Measurements from ENCODE around the gene POLD4. TPM values are rescaled to one million over a fixed set of nuclear protein-coding genes. Genes with fewer than 3 reads are reported as not detected.

Gene POLD4
- total RNA-seq, 4 donors from 2014 or later, result 74.3 to 329 (median 272) TPM

GRCh38 chr11:67345247-67345919, 8.0 kb downstream of the POLD4 start:
- Histone ChIP-seq H3K36me3 (no peaks in the 10 kb centered on the region), H3K4me3 (no peak overlapping the region), H3K27me3 (no peaks in the 10 kb centered on the region), H3K4me1 (peaks cover 0 to 28% (median 3%) of the 10 kb centered on the region in 4 donors), H3K27ac (peak overlapping the region; percentile 44 to 75 (median 60)), H3K9me3 (no peaks in the 10 kb centered on the region)
- DNase-seq, result peak in 1 of 3 donors; percentile 42
- TF ChIP-seq CTCF (IDR thresholded peaks at IDR 0.05), result no peak
- TF ChIP-seq POLR2A (IDR thresholded peaks at IDR 0.05), result no peak

GRCh38 chr11:67344264-67344663, 9.1 kb downstream of the POLD4 start:
- Histone ChIP-seq H3K36me3 (no peaks in the 10 kb centered on the region), H3K4me3 (no peak overlapping the region), H3K4me1 (peaks cover 0 to 22% (median 3%) of the 10 kb centered on the region in 4 donors), H3K27ac (peak overlapping the region in 3 of 4 donors; percentile 50 to 71 (median 51)), H3K9me3 (no peaks in the 10 kb centered on the region), H3K27me3 (no peaks in the 10 kb centered on the region)
- no peak for TF ChIP-seq CTCF (IDR thresholded peaks at IDR 0.05)
- TF ChIP-seq POLR2A (IDR thresholded peaks at IDR 0.05), result no peak
- DNase-seq, result peak in 2 of 3 donors; percentile 54 to 61

- Histone ChIP-seq H3K36me3 (no peaks in the 10 kb centered on the region), H3K4me3 (no peak overlapping the region), H3K4me1 (no peaks in the 10 kb centered on the region), H3K27ac (no peak overlapping the region), H3K9me3 (no peaks in the 10 kb centered on the region), H3K27me3 (no peaks in the 10 kb centered on the region)
- TF ChIP-seq CTCF (IDR thresholded peaks at IDR 0.05) (no peak), POLR2A (IDR thresholded peaks at IDR 0.05) (no peak)
- no peak for DNase-seq
These were observed 16.1 kb downstream of the POLD4 start for GRCh38 chr11:67337257-67337656.

GRCh38 chr11:67332081-67332691, 21.2 kb downstream of the POLD4 start:
- Histone ChIP-seq H3K27ac (no peak overlapping the region), H3K4me1 (no peaks in the 10 kb centered on the region), H3K9me3 (no peaks in the 10 kb centered on the region), H3K27me3 (no peaks in the 10 kb centered on the region), H3K36me3 (peaks cover 0 to 4% (median 0%) of the 10 kb centered on the region in 3 donors), H3K4me3 (no peak overlapping the region)
- no peak for DNase-seq
- TF ChIP-seq POLR2A (IDR thresholded peaks at IDR 0.05) (no peak), CTCF (IDR thresholded peaks at IDR 0.05) (no peak)

- no peak for TF ChIP-seq POLR2A (IDR thresholded peaks at IDR 0.05)
- TF ChIP-seq CTCF (IDR thresholded peaks at IDR 0.05), result no peak
- Histone ChIP-seq H3K36me3 (no peaks in the 10 kb centered on the region), H3K27me3 (no peaks in the 10 kb centered on the region), H3K4me1 (peaks cover 0 to 17% (median under 1%) of the 10 kb centered on the region in 4 donors), H3K4me3 (no peak overlapping the region), H3K27ac (no peak overlapping the region), H3K9me3 (no peaks in the 10 kb centered on the region)
- no peak for DNase-seq
These were observed 29.8 kb downstream of the POLD4 start for GRCh38 chr11:67323526-67323925.
